Neural cell (in vitro differentiated cells): ENCODE data around the gene NRP2.

Experiments
- EP300 ChIP-seq: fragments of 450-650 bp; conservative IDR thresholded peaks from 2 replicates; pipeline ENCODE4 v1.6.1; 2014; ENCODE audit warnings: antibody characterized with exemption, mild to moderate bottlenecking, moderate library complexity; ENCODE audit not compliant: poor library complexity, severe bottlenecking
- EZH2 ChIP-seq: fragments of 200-600, 300-800 bp; shearing (Covaris generic), sonication (generic); IDR thresholded peaks from 2 replicates; pipeline ENCODE4 v1.6.1; 2014; ENCODE audit warnings: antibody characterized with exemption, low read length, borderline replicate concordance, mild to moderate bottlenecking; ENCODE audit not compliant: insufficient read depth, poor library complexity, severe bottlenecking
- MXI1 ChIP-seq: fragments of 450-650 bp; conservative IDR thresholded peaks from 2 replicates; pipeline ENCODE4 v1.6.1; 2014; ENCODE audit warnings: antibody characterized with exemption, mild to moderate bottlenecking; ENCODE audit not compliant: poor library complexity, severe bottlenecking
- POLR2AphosphoS5 ChIP-seq: IDR thresholded peaks from 2 replicates; pipeline ENCODE4 v1.6.1; 2012
- RAD21 ChIP-seq: fragments of 450-650 bp; conservative IDR thresholded peaks from 2 replicates; pipeline ENCODE4 v1.6.1; 2014; ENCODE audit warnings: antibody characterized with exemption, mild to moderate bottlenecking, moderate library complexity
- REST ChIP-seq: IDR thresholded peaks from 2 replicates; pipeline ENCODE4 v1.6.1; 2012; ENCODE audit warnings: borderline replicate concordance
- SMC3 ChIP-seq: fragments of 450-650 bp; conservative IDR thresholded peaks from 2 replicates; pipeline ENCODE4 v1.6.1; 2014; ENCODE audit warnings: antibody characterized with exemption, mild to moderate bottlenecking, moderate library complexity; ENCODE audit not compliant: poor library complexity
- TAF1 ChIP-seq: IDR thresholded peaks from 2 replicates; pipeline ENCODE4 v1.6.1; 2012; ENCODE audit warnings: low read depth
- TF ChIP-seq, protein P1 (sequence below): fragments of 450-650 bp; IDR thresholded peaks from 2 replicates; pipeline ENCODE4 v1.5.1; 2014; ENCODE audit warnings: antibody characterized with exemption, mild to moderate bottlenecking, moderate library complexity; ENCODE audit not compliant: poor library complexity, severe bottlenecking

DNA sequence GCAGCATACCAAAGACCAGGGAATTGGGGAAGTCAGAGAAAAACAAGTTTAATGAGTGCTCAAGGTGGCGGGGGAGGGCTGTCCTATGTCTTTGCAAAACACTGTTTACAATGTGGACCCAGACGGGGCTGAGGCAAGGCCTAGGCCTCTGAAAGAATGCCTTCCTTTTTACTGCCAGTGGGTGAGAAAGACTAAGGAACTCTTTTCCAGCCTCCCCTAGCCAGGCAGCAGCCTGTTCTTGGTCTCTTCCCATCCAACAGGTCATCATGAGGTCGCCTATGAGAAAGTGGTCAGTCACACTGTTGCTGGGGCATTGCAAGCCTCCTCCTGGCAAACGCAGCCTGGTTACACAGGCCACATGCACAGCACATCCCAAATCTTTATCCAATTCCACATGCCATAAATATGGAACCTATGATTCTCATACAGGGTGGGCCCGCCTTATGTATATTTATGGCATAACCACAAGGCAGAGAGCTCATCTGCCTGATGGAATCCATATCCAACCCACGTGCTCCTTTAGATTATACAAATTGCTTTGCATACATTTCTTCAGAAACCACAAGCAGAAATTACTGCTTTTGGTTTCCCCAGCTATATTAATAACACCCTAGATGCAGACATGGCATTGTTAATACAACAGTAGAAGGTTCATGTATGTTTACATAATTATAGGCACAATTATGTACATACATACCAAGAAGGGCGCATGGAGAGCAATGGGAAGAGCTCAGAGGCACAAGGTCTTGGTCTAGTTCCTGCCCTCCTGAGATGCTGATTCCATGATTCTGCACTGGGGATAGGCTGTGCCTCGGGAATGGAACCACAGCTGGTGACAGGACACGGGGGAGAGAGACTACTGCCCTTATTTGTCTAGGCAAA lies 48.6 kb downstream of the NRP2 start:
- TF ChIP-seq, protein P1, sequence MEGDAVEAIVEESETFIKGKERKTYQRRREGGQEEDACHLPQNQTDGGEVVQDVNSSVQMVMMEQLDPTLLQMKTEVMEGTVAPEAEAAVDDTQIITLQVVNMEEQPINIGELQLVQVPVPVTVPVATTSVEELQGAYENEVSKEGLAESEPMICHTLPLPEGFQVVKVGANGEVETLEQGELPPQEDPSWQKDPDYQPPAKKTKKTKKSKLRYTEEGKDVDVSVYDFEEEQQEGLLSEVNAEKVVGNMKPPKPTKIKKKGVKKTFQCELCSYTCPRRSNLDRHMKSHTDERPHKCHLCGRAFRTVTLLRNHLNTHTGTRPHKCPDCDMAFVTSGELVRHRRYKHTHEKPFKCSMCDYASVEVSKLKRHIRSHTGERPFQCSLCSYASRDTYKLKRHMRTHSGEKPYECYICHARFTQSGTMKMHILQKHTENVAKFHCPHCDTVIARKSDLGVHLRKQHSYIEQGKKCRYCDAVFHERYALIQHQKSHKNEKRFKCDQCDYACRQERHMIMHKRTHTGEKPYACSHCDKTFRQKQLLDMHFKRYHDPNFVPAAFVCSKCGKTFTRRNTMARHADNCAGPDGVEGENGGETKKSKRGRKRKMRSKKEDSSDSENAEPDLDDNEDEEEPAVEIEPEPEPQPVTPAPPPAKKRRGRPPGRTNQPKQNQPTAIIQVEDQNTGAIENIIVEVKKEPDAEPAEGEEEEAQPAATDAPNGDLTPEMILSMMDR: no peak
- TF ChIP-seq EZH2: no peak
- TF ChIP-seq EP300: no peak
- TF ChIP-seq POLR2AphosphoS5: no peak
- no peak for TF ChIP-seq TAF1
- TF ChIP-seq RAD21: no peak
- no peak for TF ChIP-seq MXI1
- TF ChIP-seq REST: no peak
- TF ChIP-seq SMC3: no peak
